HUDEP-2 (cell line): Measurements from ENCODE around the gene FGFRL1.

Experiments used
- DNase-seq, 76 experiments: peaks; one replicate each; lab custom pipeline; 2025; ENCODE audit not compliant: unreplicated experiment in 76 of 76; lab: John Stamatoyannopoulos, UW

FGFRL1 gene, protein sequence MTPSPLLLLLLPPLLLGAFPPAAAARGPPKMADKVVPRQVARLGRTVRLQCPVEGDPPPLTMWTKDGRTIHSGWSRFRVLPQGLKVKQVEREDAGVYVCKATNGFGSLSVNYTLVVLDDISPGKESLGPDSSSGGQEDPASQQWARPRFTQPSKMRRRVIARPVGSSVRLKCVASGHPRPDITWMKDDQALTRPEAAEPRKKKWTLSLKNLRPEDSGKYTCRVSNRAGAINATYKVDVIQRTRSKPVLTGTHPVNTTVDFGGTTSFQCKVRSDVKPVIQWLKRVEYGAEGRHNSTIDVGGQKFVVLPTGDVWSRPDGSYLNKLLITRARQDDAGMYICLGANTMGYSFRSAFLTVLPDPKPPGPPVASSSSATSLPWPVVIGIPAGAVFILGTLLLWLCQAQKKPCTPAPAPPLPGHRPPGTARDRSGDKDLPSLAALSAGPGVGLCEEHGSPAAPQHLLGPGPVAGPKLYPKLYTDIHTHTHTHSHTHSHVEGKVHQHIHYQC

DNA sequence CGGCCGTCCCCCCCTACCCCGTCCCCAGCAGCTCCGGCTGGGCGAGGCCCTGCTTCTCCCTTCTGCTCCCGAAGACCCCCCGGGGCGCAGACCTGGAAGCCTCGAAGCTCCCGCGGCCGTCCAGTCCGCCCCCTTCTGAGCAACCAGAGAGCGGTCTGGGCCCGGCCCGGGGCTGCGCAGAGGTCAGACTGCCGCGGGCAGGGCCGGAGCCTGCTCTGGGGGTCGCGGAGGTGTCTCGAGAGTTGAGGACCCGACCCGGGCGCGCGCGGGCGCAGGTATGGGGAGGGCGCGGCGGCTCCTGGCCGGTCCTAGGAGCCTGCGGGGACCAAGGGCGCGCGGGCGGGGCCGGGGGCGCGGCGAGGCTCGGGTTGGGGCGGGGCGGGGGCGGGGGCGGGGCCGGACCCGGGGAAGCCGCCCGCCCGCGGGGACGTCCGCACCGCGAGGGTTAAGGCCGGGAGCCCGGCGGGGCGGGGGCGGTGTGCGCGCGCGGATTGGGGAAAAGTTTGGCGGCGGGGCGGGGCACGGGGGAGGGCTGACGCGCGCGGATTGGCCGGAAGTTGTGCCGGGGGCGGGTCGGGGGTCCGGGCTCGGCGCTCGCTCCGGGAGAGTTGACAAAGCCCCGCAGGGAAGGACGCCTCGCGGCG is at the start of gene FGFRL1:
Gene FGFRL1 (plus strand): TSS at position 605 of the 644 bp plus-strand sequence. CDS start 860 bp downstream, outside the sequence.
- peak in 74 of 76 experiments; percentile 18 to 96 (median 84) for DNase-seq

DNA sequence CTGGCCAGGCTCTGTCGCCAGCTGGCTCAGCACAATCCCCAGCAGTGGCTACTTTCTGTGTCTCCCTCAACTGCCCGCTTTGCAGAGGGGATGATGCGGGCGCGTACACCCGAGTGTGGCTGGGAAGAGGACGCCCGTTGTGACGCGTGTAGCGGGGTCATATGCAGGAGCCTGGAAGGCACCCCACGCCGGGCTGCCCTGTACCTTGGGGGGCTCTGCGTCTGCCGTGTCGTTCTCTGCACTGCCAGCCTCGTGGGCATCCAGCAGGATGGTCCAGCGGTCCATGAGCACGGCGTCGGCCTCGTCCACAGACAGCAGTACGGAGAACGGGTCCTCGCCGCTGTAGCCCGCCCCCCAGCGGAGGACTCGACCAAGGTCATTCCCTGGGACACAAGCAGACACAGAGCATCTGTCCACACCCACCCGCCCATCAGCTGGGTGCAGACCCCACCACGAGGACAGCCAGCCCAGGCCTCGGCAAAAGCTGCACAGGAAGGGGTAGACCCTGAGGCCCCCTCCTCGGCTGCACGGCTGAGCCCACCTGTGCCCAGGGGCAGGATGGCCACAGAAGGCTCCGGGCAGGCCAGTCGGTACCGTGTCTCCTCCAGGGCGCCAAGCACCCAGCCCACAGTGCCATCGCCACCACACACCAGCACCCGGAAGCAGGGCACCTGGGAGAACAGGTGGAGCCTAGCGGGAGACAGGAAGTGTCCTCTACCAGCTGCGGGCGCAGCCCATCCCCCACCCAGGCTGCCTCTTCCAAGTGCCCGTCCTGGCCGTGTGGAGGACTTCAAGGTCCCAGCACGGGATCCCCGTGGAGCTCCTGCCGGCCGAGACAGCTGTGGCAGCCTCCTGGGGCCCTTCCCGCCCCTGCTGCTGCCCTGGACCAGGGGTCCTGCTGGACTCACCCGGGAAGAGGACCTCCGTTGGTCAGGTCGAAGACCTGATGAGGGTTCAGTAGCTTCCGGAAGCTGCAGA is 48.9 kb upstream of the FGFRL1 start:
- no peak for DNase-seq

DNA sequence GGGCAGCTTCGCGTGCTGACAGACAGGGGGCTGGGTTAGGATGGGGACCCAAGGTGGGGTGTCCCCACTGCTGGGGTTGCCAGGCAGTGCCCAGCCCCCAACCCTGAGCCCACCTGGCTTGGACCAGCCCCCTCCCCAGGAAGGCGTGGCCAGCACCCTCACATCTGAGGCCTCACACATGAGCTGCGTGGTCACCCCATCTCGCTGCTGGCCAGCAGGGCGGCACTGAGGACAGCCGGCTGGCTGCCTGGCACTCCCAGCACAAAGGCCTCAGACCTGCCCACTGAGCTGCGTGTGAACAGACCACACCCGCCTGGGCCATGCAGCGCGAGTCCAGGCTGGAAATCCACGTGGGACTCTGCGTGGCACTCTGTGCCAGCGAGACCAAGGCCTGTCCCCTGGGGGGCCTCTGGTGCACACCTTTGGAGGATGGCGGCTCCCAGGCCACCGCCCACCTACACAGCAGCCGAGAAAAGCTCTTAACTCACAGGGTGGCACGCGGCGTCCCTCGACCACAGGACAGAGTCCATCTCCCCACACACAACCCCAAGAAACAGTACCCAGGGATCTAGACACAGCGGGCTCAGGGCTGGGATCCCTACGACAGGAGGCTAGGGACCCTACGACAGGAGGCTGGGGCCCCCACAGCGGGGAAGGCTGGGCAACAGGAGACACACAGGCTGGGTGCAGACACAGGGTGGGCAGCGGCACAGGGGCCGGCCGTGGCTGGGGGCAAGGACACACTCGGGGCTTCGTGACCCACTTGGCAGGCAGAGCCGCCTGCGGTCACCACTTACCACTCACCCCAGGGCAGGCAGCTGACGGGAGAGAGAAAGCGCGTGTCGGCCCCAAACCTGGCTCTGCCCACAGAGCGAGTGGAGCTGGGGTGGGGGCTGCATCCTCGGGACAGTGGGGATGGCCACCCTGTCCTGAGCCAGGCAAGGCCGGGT is 47.9 kb upstream of the FGFRL1 start:
- DNase-seq, result no peak

DNA sequence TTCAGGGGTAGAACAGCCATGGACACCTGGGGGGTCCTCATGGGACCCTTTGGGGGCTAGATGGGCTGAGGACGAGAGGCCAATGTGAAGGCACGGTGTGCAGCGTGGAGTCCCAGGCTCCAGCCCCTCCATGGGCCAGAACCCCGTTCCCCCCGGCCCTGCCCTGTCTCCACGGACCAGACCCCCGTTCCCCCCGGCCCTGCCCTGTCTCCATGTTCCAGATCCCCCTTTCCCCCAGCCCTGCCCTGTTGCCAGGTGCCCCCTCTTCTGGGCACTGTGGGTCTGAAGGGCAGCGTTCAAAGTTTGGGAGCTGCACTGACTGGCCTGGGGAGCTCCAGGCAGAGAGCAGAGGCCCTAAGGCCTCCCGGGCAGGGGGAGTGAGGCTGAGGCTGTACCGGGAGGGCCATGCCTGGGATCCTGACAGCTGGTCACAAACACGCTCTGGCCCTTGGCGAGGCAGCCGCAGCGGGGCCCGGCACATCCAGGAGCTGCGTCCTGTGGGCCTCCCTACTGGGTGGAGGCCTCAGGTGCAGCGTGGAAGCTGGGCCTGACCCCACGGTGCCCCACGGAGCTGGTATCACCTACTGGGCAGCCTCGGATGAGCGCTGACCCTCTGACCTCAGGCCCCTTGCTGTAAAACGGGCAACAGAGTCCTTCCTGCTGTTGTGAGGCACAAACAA is 46.9 kb upstream of the FGFRL1 start:
- no peak for DNase-seq

DNA sequence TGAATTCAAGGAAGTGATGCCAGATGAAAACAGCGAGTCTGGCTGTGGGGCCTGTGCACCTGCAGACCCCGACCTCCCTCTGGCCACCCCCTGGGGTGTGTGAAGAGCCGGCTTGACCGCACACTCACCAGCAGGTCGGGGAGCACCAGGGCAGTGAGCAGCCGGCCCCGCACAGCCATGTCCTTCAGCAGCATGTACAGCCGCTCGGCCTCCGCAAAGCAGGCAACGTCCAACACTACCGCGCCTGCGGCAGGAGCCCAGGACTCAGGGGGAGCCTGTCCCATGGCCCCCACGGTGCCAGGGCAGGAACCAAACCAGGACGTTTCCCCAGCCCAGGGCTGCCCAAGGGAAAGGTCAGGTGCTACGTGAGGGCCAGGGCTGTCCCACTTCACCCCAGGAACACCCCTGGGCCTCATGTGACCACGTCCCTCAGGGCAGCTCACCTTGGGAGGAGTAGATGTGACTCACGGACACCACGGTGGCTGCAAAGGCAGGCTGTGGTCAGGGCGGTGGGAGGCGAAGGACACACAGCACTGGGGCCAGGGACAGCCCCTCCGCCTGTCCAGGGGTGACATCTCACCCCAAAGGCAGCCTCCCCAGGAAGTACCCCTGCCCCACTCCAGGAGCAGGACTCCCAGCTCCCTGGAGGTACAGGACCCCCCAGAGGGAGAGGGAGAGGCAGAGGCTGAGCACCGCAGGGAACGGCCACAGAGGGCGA is 46.2 kb upstream of the FGFRL1 start:
- DNase-seq, result no peak

DNA sequence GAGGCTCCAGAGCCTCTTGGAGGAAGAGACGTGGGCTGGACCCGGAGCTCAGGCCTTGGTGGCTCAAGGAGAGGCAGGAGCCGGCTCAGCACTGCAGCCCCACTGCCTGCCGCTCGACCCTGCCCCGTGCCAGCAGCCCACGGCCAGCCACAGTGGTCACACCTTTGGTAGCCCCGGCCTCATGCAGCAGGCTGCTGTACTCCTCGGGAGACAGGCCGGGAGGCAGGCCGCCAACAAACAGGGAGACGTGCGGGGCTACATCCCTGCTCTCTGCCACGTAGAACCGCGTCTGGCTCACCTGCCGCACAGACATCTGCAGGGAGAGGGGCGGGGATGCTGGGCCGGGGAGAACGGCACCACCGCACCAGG is 45.7 kb upstream of the FGFRL1 start:
- DNase-seq, result no peak

DNA sequence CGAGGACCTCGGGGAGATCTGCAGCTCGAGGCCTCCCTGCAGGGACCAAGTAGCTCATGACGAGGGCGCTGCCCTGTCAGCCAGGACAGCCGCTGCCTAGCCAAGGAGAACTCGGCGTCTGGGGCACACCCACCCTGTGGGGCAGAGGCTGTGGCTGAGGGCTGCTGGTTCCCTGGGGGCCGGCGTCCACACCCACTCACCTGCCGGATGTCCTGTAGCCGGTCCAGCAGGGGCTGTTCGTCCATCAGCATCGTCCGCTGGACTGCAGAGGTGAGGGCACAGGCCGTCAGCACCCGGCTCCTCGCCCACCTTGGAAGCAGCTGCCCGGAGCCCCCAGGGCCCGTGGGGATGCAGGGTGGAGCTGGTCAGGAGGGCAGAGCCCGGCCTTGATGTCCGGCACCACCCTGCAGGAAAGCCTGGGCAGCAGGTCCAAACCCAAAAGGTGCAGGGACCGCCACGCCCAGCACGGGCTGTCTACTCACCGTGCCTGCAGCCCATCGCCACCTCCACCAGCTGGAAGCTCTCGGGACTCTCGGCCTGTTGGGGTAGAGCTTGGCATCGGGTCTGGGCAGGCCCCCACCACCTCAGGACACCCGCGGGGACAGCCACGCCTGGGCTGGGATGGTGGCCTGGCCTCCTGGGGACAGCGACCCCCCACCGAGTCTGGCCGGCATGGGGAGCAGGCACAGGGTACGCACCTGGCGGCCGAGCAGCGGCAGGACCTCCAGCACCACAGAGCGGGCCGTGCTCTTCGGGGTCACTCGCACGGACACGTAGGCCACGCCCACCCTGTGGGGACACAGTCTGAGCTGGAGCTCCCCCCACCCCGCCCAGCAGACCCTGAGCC is 44.9 kb upstream of the FGFRL1 start:
- DNase-seq, result no peak

DNA sequence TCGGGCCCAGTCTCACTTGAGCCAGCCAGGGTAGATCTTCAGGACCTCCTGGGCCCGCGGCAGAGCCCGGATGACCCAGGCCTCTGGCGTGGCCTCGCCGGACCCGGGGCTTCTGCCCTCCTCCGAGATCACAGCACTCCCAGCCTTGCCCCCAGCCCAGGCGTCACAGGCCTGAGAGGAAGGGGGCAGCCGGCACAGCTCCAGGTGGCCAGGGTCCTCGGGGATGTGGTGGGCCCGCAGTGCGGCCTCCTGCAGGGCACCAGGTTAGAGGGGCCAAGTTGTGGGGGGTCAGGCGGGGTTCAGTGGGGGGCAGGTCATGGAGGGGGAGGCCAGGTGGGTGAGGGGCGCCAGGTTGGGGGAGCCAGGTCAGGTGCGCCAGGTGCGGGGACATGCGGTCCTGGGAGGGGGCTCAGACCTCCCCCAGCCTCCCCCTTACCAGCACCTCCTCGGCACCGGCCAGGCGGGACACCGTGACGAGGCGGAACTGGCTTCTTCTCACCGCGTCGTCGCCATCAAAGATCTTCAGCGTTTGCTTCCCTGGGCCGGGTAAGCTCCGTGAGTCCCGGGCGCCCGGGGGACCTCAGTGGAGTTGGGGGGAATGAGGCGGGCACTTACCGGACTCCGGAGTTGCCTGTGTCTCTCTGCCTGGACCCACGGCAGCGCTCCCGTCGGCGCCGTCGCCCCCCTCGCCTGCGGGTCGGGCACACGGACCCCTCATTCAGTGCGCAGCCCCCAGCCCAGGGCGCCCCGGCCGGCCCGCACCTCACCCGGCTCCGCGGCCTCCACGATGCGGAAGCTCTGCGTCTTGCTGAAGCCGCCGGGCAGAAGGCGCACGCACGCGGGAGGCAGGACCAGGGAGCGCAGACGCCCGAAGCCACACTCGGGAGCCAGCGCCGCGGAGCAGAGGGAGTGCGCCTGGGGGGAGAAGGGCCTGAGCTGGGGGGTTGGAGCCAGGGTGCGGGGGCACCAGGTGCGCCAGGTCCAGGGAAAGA is 44.0 kb upstream of the FGFRL1 start:
- DNase-seq, result no peak

DNA sequence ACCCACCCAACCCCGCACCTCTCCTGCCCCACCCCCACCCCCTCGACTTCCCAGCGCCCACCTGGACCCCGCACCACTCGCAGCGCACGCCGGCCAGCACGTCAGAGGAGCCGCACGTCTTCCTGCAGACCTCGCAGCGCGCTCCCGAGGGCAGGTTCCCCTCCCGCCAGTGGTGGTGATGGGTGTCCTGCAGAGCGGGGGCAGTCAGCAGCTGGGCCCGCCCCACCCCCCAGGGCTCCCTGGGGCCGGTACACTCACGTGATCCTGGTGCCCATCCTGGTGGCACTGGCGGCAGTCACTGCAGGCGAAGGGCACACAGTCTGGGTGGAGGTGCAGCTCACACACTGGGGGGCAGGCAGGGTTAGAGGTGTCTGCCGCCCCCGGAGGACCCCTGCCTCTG is 43.2 kb upstream of the FGFRL1 start:
- no peak for DNase-seq

DNA sequence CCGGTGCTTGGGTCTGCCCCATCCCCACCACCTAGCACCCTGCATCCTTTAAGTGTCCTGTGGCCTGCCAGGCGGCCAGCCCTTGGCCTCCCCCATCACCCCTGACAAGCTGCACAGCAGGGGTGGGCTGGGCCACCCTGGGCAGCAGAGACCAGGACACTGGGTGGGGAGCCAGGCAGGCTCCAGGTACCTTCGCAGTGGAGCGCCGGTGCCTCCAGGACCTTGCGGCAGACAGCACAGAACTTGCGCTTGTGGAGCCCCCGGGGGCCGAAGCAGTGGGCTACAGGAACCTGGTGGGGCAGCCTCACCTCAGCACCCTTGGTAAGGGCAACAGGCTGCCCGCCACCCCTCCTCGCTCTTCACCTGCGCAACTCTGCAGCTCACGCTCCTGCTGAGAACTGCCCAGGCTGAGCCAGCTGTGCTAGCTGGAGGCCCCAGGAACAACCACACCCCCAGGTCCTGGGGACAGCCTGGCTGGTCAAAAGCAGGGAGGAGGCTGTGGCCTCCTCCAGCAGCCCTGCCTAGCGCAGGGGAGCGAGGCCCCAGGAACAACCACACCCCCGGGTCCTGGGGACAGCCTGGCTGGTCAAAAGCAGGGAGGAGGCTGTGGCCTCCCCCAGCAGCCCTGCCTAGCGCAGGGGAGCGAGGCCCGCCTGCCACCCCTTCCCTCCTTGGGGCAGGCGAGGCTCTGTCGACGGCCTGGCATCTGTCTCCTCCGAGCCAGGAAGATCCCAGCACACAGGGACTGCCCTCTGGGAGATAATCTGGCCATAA is 42.6 kb upstream of the FGFRL1 start:
- DNase-seq, result peak in 3 of 76 experiments; percentile 15 to 17 (median 17)

DNA sequence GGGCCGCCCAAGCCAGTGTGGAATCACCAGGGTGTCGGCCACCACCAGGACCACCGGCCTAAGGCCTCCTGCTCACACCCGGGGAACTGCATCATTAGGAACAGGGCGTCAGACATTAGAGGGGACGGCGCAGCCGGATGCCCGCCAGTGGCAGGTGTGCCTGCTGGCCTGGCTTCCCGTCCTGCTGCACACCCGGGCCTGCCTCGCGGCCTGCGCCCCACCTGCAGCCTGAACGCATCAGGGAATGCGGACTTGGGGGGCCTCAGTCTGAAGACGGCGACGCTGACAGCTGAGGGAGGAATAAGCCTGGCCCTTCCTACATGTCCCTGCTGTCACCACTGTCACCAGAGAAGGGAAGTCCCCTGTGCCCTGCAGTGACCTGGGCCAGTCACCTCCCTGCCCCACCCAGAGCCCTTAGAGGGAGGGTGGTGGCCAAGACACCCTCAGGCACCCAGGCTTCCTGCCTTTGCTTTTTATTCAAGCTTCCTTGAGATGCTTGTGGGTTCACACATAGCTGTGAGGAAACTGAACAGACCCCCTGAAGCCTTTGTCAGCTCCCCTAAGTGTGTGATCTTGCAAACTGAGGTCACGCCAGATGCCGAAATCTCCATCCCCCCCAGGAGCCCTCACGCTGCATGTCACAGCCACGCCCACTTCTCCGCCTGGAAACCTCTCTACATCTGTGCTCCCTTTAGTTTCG is 41.2 kb upstream of the FGFRL1 start:
- peak in 14 of 76 experiments; percentile 5 to 35 (median 18) for DNase-seq

DNA sequence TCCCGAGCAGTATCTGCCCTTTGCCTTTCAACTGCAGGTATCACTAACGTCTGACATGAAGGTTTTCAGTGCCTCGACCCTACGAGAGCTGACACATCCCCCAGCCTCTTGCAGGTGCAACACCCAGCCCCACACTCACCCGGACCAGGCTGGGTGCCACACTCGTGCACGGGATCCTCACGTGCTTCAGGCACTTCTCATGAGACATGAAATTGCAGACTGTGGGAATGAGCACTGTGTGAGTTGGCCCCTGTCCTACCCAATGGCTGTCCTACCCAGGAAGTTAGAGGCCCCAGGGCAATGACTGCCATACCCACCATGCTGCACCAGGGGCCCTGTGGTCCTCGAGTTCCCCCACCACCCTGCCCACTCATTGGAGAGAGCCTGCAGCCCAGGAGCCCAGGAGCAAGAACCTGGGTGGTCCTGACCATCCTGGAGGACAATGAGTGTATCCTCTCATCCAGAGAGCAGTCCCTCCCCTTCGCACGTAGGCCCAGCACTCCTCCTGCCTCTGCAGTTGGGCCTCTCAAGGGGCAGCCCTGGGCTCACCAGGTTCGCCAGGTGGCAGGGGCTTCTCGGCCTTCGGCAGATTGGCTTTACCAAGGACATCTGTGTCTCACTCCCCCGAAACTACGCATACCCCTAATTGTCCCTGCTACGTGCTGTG is 40.4 kb upstream of the FGFRL1 start:
- DNase-seq, result no peak

DNA sequence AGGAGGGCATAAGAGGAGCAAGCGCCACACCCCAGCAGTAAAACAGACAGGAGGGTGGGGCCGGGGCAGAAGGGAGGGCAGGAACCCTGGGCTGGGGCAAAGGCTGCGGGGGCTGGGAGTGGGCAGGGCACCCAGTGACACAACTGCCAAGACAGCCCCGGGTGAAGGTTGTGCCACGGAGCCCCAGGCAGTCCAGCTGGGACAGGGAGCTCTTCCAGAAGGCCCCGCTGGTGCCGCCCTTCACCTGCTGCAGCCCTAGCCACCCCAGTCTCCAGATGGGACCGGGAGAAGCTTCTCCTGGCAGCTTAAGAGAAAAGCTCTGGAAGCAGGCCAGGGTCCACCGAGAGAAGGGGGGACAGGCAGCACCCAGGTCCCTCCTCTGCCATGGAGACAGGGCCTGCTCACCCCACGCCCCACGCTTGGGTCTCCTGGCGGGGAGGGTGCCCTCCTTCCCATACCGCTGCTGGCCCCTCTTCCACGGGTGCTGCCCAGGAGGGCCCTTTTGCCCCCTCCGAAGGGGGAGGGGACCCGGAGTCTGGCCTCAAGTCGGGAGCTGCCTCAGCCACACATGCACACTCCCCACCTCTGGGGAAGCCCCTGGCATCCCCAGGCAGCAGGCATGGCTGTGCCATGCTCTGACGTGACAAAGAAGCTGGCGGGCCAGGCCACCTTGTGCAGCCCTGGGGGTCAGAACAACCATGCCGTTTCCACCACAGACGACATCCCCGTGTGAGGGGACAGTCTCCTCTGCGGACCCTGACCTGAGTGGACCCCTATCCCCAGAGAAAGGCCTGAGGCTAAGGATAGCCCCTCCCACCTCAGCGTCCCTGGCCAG is 39.5 kb upstream of the FGFRL1 start:
- peak in 14 of 76 experiments; percentile 6 to 51 (median 28) for DNase-seq
